ENCODE measurements around the gene MIS18A.

Gene MIS18A

DNA sequence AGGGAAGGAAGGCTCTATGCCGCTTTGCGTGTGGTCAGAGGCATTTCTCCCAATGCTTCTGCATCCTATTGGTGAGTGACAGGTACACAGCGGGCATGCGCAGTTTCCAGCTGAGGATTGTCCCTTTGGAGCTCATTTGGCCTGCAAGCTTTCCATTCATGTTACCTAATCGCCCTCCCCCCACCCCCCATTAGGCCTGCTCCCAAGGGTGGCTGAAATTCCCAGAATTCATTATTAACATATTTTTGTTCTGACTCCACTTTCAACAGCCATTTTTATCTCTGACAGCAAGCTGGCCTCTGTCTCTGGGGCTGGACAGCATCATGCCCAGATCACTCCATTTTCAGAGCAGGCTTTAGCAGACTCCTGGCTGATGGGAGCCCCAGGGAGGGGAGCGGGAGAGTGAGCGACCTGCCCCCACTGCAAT lies 25.6 kb downstream of the MIS18A start:
- TF ChIP-seq, protein P1, sequence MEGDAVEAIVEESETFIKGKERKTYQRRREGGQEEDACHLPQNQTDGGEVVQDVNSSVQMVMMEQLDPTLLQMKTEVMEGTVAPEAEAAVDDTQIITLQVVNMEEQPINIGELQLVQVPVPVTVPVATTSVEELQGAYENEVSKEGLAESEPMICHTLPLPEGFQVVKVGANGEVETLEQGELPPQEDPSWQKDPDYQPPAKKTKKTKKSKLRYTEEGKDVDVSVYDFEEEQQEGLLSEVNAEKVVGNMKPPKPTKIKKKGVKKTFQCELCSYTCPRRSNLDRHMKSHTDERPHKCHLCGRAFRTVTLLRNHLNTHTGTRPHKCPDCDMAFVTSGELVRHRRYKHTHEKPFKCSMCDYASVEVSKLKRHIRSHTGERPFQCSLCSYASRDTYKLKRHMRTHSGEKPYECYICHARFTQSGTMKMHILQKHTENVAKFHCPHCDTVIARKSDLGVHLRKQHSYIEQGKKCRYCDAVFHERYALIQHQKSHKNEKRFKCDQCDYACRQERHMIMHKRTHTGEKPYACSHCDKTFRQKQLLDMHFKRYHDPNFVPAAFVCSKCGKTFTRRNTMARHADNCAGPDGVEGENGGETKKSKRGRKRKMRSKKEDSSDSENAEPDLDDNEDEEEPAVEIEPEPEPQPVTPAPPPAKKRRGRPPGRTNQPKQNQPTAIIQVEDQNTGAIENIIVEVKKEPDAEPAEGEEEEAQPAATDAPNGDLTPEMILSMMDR (conservative IDR thresholded peaks at IDR 0.05): no peak
- H3K27ac ChIP-seq: no peak overlapping the region

GRCh38 chr21:32252136-32252535 lies 26.7 kb downstream of the MIS18A start:
- TF ChIP-seq, protein P1 (conservative IDR thresholded peaks at IDR 0.05): no peak
- H3K27ac ChIP-seq: no peak overlapping the region

DNA sequence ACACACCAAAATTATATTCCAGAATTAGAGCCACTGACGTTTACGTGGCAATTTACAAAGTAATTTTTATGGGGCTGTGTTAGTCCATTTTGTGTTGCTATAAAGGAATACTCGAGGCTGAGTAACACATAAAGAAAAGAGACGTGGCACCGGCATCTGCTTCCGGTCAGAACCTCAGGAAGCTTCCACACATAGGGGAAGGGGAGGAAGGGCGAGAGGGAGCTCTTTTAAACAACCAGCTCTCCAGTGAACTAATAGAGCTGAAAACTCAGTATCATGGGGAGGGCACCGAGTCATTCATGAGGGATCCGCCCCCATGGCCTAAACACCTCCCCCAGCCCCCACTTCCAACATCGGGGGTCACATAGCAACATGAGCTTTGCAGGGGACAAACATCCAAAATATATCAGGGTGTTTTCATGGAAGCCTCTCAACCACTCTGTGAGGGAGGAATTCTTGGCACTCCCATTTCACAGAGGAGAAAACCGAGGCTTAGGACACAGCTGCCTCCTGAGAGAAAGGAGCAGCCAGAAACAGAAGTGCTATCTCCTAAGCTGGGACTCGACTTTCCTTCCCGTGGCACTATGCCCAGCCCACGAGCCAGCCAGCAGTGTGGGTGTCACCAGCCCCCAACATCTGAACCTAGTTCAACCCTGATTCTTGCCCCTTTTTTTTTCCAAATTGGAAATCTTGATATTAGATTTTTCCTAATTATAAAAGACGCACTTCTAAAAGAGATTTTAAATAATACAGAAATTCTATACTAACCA lies 29.2 kb downstream of the MIS18A start:
- TF ChIP-seq, protein P1 (conservative IDR thresholded peaks at IDR 0.05): no peak
- peak overlapping the region; percentile 60 for H3K27ac ChIP-seq

- peak overlapping the region; percentile 60 for H3K27ac ChIP-seq
- TF ChIP-seq, protein P1 (conservative IDR thresholded peaks at IDR 0.05): no peak
Observed at GRCh38 chr21:32248571-32249461, 30.0 kb downstream of the MIS18A start.

DNA sequence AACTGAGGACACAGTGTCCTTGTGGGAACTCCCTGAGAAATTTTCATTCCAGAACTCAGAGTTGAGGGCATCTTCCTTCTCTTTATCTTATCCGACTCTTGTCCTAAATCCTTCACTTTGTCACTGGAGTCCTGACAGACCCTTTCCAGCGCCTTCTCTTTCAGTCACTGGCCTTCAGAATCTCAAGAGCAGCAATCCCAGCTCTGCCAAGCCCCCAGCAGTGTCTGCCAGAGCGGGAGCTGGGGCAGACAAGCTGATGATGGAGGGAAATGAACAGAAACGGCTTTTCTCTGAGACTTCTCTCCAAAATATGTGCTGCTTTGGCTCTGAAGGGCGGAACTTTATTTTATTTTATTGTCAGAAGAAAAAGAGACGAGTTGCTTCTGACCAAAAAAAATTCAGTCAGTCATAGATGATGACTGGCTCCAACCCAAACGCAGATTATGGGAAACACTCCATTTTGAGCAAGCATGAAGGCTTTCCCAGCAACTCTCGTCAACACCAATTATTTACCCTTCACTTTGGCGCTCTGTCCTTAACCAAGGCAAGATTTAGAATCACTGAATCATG lies 32.2 kb downstream of the MIS18A start:
- TF ChIP-seq, protein P1 (conservative IDR thresholded peaks at IDR 0.05): no peak
- no peak overlapping the region for H3K27ac ChIP-seq

DNA sequence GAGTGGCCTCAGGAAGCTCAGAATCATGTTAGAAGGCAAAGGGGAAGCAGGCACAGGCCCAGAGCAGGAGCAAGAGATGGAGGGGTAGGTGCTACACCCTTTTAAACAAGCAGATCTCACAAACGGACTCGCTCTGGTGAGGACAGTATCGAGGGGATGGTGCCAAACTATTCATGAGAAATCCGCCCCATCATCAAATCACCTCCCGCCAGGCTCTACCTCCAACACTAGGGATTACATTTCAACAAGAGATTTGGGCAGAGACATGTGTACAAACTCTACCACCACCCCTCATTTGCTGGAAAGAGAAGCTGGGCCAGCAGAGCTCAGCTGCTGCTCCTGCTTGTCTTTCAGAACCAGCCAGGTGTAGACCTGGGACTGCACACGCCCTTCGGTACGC lies 32.9 kb downstream of the MIS18A start:
- no peak overlapping the region for H3K27ac ChIP-seq
- TF ChIP-seq, protein P1 (conservative IDR thresholded peaks at IDR 0.05): no peak
